ENCODE data around the gene GM2A. TPM values are rescaled to one million over a fixed set of nuclear protein-coding genes. Genes with fewer than 3 reads are reported as not detected.

The GM2A gene
- polyA plus RNA-seq, 1 of the 3 experiments (the other 2 are of a cell fraction) = 8.0 TPM

- 13% methylated on average over 7 of the region's 7 CpGs for WGBS (ENCODE audit: low lambda C conversion rate)
- ChIA-PET POLR2A (no interaction called here), CTCF (interaction anchor here (1.6 to 2.3 kb wide), 2 partner anchors 12 to 14 kb away, joined by 3 to 5 read pairs; no protein-coding TSS in a partner anchor)
- Histone ChIP-seq H3K9ac (no peak overlapping the region), H3K79me2 (ENCODE audit: insufficient read depth) (no peaks in the 10 kb centered on the region), H3K27me3 (ENCODE audit: insufficient read depth) (peaks cover under 1% of the 10 kb centered on the region), H3F3A (replicated peaks; ENCODE audit: insufficient read depth) (no peaks in the 10 kb centered on the region), H3K4me3 (ENCODE audit: low read depth in 2 of 2, low read length in 1 of 2) (no peak overlapping the region), H3K36me3 (replicated peaks in 1 of 2; ENCODE audit: control insufficient read depth in 1 of 2, insufficient read depth in 2 of 2, low read length in 1 of 2) (no peaks in the 10 kb centered on the region), H3K27ac (ENCODE audit: low read depth in 2 of 2, low read length in 1 of 2) (no peak overlapping the region), H3K4me1 (ENCODE audit: control insufficient read depth in 1 of 2, insufficient read depth in 2 of 2, low read depth in 1 of 2, low read length in 1 of 2) (no peaks in the 10 kb centered on the region; a peak in 1 of 4 replicates), H3K9me2 (no peaks in the 10 kb centered on the region), H3K9me3 (no peaks in the 10 kb centered on the region), H3K4me2 (no peak overlapping the region), H4K20me1 (ENCODE audit: insufficient read depth) (no peaks in the 10 kb centered on the region), H2AFZ (ENCODE audit: low read depth) (no peak overlapping the region)
- DNase-seq = no peak
- TF ChIP-seq, protein P1, sequence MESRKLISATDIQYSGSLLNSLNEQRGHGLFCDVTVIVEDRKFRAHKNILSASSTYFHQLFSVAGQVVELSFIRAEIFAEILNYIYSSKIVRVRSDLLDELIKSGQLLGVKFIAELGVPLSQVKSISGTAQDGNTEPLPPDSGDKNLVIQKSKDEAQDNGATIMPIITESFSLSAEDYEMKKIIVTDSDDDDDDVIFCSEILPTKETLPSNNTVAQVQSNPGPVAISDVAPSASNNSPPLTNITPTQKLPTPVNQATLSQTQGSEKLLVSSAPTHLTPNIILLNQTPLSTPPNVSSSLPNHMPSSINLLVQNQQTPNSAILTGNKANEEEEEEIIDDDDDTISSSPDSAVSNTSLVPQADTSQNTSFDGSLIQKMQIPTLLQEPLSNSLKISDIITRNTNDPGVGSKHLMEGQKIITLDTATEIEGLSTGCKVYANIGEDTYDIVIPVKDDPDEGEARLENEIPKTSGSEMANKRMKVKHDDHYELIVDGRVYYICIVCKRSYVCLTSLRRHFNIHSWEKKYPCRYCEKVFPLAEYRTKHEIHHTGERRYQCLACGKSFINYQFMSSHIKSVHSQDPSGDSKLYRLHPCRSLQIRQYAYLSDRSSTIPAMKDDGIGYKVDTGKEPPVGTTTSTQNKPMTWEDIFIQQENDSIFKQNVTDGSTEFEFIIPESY (IDR thresholded peaks at IDR 0.05; ENCODE audit: borderline replicate concordance, low read depth) = no peak
These were observed 42.9 kb downstream of the GM2A start for GRCh38 chr5:151295791-151296477.

DNA sequence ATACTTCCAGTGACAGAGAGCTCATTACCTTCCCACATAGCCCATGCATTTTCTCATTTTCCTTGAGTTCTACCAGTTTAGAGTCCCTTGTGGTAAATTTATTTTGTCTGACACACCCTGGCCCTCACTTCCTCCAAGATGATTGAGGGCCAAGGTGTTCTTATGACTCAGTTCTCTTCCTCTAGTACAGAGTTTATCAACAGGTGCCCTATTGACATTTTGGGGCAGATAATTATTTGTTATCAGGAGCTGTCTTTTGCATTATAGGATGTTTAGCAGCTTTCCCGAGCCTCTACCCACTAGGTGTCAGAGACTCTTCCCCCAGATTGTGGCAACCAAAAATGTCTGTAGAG is 43.5 kb downstream of the GM2A start:
- no peaks in the 10 kb centered on the region for H3K79me2 ChIP-seq (ENCODE audit: insufficient read depth)

More for the DNA sequence above, 43.5 kb downstream of the GM2A start:
- no peak for DNase-seq
- Histone ChIP-seq H3K4me3 (ENCODE audit: low read depth in 2 of 2, low read length in 1 of 2) (no peak overlapping the region), H3K9me3 (no peaks in the 10 kb centered on the region), H3K9me2 (no peaks in the 10 kb centered on the region), H3K4me2 (no peak overlapping the region), H3K36me3 (replicated peaks in 1 of 2; ENCODE audit: control insufficient read depth in 1 of 2, insufficient read depth in 2 of 2, low read length in 1 of 2) (no peaks in the 10 kb centered on the region), H4K20me1 (ENCODE audit: insufficient read depth) (no peaks in the 10 kb centered on the region), H2AFZ (ENCODE audit: low read depth) (no peak overlapping the region), H3K9ac (no peak overlapping the region), H3K27me3 (ENCODE audit: insufficient read depth) (peaks cover 5% of the 10 kb centered on the region), H3F3A (replicated peaks; ENCODE audit: insufficient read depth) (no peaks in the 10 kb centered on the region), H3K4me1 (ENCODE audit: control insufficient read depth in 1 of 2, insufficient read depth in 2 of 2, low read depth in 1 of 2, low read length in 1 of 2) (no peaks in the 10 kb centered on the region; a peak in 1 of 4 replicates), H3K27ac (ENCODE audit: low read depth in 2 of 2, low read length in 1 of 2) (no peak overlapping the region)
- WGBS (ENCODE audit: low lambda C conversion rate) = 13% methylated on average over 1 of the region's 1 CpG
- TF ChIP-seq TCF12 (IDR thresholded peaks at IDR 0.05) (no peak), SMC3 (IDR thresholded peaks at IDR 0.05; ENCODE audit: low read depth, low read length) (no peak), CTCF (IDR thresholded peaks at IDR 0.05) (no peak), MXI1 (IDR thresholded peaks at IDR 0.05; ENCODE audit: low read depth, low read length) (no peak), USF2 (IDR thresholded peaks at IDR 0.05; ENCODE audit: borderline replicate concordance, low read depth, low read length) (no peak), RCOR1 (IDR thresholded peaks at IDR 0.05; ENCODE audit: low read length) (no peak), EZH2phosphoT487 (IDR thresholded peaks at IDR 0.05; ENCODE audit: borderline replicate concordance, low read depth) (no peak), MEF2A (IDR thresholded peaks at IDR 0.05; ENCODE audit: borderline replicate concordance, low read depth) (no peak), CHD2 (IDR thresholded peaks at IDR 0.05; ENCODE audit: low read length, partially characterized antibody) (no peak), RAD21 (IDR thresholded peaks at IDR 0.05; ENCODE audit: low read length) (no peak), PBX3 (IDR thresholded peaks at IDR 0.05) (no peak)
- ChIA-PET POLR2A (no interaction called here), CTCF (interaction anchor here (1.6 to 2.3 kb wide), 2 partner anchors 11 to 14 kb away, joined by 3 to 5 read pairs; no protein-coding TSS in a partner anchor)

All from SK-N-SH (cell line).